Heart right ventricle (tissue), 16 donors: Measurements from ENCODE around the gene IYD. TPM values are rescaled to one million over a fixed set of nuclear protein-coding genes. Genes with fewer than 3 reads are reported as not detected.

Experiments
- ATAC-seq, 8 donors: fragments of 200-7000 bp; cut with Tn5 transposase; one replicate each; pipeline ENCODE4 v1.9.1; 2020; ENCODE audit warnings: mild to moderate bottlenecking in 8 of 8, moderate library complexity in 8 of 8, moderate number of reproducible peaks in 1 of 8
- DNase-seq, 2 donors: peaks; one replicate each; pipeline ENCODE4 v3.0.0-alpha.2; 2020
- H3K27ac ChIP-seq, 10 donors: fragments of 200-600 bp; sonication (generic) in 2 of 10; one replicate each; pipeline versions ENCODE4 v1.5.0 to v1.8.0; 2020 to 2022; ENCODE audit warnings: mild to moderate bottlenecking in 3 of 10
- H3K27me3 ChIP-seq, 7 donors: fragments of 200-600 bp; one replicate each; pipeline ENCODE4 v1.8.0; 2021 to 2022; ENCODE audit warnings: mild to moderate bottlenecking in 2 of 7
- H3K36me3 ChIP-seq, 9 donors: fragments of 200-600 bp; sonication (generic) in 1 of 9; one replicate each; pipeline versions ENCODE4 v1.5.0 to v1.8.0; 2020 to 2022; ENCODE audit warnings: mild to moderate bottlenecking in 2 of 9
- H3K4me1 ChIP-seq, 9 donors: fragments of 200-600 bp; sonication (generic) in 1 of 9; one replicate each; pipeline versions ENCODE4 v1.5.0 to v1.8.0; 2020 to 2022; ENCODE audit warnings: mild to moderate bottlenecking in 4 of 9
- H3K4me3 ChIP-seq, 10 donors: fragments of 200-600 bp; sonication (generic) in 2 of 10; one replicate each; pipeline versions ENCODE4 v1.5.0 to v1.8.0; 2020 to 2022; ENCODE audit warnings: mild to moderate bottlenecking in 7 of 10, moderate library complexity in 2 of 10
- H3K9me3 ChIP-seq, 11 donors: fragments of 200-600 bp in 10 of 11; sonication (generic) in 2 of 11; one replicate each; pipeline versions ENCODE4 v1.5.0 to v1.8.0; 2013 to 2022; ENCODE audit warnings: mild to moderate bottlenecking in 2 of 11, control low read depth in 1 of 11, moderate library complexity in 1 of 11
- CTCF ChIP-seq, 9 donors: fragments of 200-600 bp; sonication (generic) in 2 of 9; IDR thresholded peaks; one replicate each; pipeline versions ENCODE4 v1.5.0 to v1.8.0; 2021 to 2022; ENCODE audit warnings: antibody characterized with exemption in 9 of 9, mild to moderate bottlenecking in 5 of 9, moderate library complexity in 1 of 9
- WGBS, 2 donors: extraction: QIAGEN DNeasy Blood & Tissue Kit; methylation state at CpG; one replicate each; pipeline ENCODE4 v1.1.7; 2013; ENCODE audit warnings: inconsistent platforms in 1 of 2; 5-methylcytosine and 5-hydroxymethylcytosine counted together
- intact Hi-C, 10 donors: fragments of 100-400 bp; cut with DNase I; formaldehyde crosslinking; loops; one replicate each; pipeline versions ENCODE4 v1.11.1 to v1.14.2; 2022
- polyA plus RNA-seq, 2 donors: library from polyadenylated mRNA; stranded (reverse); fragments of 200-250 nt; gene quantifications; one replicate each; pipeline ENCODE4 v1.2.3, GENCODE V29; 2013
- total RNA-seq, 10 donors: library from RNA; stranded (reverse); fragmentation: NEBNext Ultra II Directional in 3 of 10; extraction: Animal tissue kit (Norgen Biotek cat#: 25700) in 3 of 10; gene quantifications; one replicate each; pipeline versions ENCODE4 v1.2.1 to v1.2.4, GENCODE V29; 2021 to 2023
- donor health status: Arrhythmogenic right ventricular cardiomyopathy.
- donor health status: ischemic (EF 13 %, LVEDD 7.1; RV severe dilation, severe dysfunction).
- donor health status: healthy with polysubstance abuse.
- donor health status: DM: no; HTN: yes; CAD: no.
- donor health status: DM: no; HTN: no; CAD: no.
- donor health status: ischemic (EF 25% LVEDD 6.9; RV normal size, moderate dysfunction).
- donor health status: ischemic (EF 25% LVEDD 5.7; RV mildly dilated, moderate dysfunction).
- donor health status: healthy.
- donor health status: DM: yes; HTN: yes; CAD: no.
- donor health status: Ischemic cardiomyopathy.
- donor health status: ischemic (EF 35%, LVEDD 5.7; RV mildly dilated, moderate dysfunction).
- donor health status: nonischemic (EF 11% LVEDD 7.7; RV severe dilation, severe dysfunction).
- donor health status: DM: yes; HTN: yes; CAD: no.
- donor health status: PGD.
- donor health status: ischemic (EF 29% LVEDD 5.4; RV normal size, mild dysfunction).
- donor health status: nonischemic (EF 23%, LVEDD 6.1; RV moderate dilation, normal function).

The IYD gene
- total and polyA plus RNA-seq, 12 donors, result not detected

- no peak for TF ChIP-seq CTCF (IDR thresholded peaks at IDR 0.05)
- peaks cover 0 to 7% (median 0%) of the 10 kb centered on the region in 7 donors for H3K27me3 ChIP-seq
- no peak overlapping the region for H3K4me3 ChIP-seq
- DNase-seq (no peak), ATAC-seq (no peak)
- 97% methylated on average over 3 of the region's 3 CpGs for WGBS, 2 donors
- H3K4me1 ChIP-seq, result peaks cover 8 to 29% (median 22%) of the 10 kb centered on the region in 9 donors
- intact Hi-C loops, result loop anchor here in 3 of 10 donors (10.0 kb wide), 3 partner anchors 193 to 333 kb away; no protein-coding TSS in a partner anchor
- H3K9me3 ChIP-seq, result no peaks in the 10 kb centered on the region
- no peaks in the 10 kb centered on the region for H3K36me3 ChIP-seq
- H3K27ac ChIP-seq, result no peak overlapping the region
Measured at GRCh38 chr6:150412221-150412620, 43.4 kb downstream of the IYD start.

- no peak for ATAC-seq
- no peak for DNase-seq
- intact Hi-C loops, result loop anchor here in 3 of 10 donors (10.0 kb wide), 3 partner anchors 192 to 332 kb away; no protein-coding TSS in a partner anchor
- 47 to 55% methylated on average over 4 of the region's 4 CpGs for WGBS, 2 donors
- TF ChIP-seq CTCF (IDR thresholded peaks at IDR 0.05), result no peak
- Histone ChIP-seq H3K4me3 (no peak overlapping the region), H3K27ac (no peak overlapping the region), H3K4me1 (peaks cover 8 to 30% (median 23%) of the 10 kb centered on the region in 9 donors), H3K36me3 (no peaks in the 10 kb centered on the region), H3K27me3 (peaks cover 0 to 7% (median 0%) of the 10 kb centered on the region in 7 donors), H3K9me3 (no peaks in the 10 kb centered on the region)
Measured at GRCh38 chr6:150413198-150413597, 44.4 kb downstream of the IYD start.

GRCh38 chr6:150413781-150414281, 45.0 kb downstream of the IYD start:
- TF ChIP-seq CTCF (IDR thresholded peaks at IDR 0.05), result no peak
- Histone ChIP-seq H3K4me1 (peaks cover 8 to 34% (median 27%) of the 10 kb centered on the region in 9 donors), H3K27me3 (peaks cover 0 to 7% (median 0%) of the 10 kb centered on the region in 7 donors), H3K9me3 (no peaks in the 10 kb centered on the region), H3K27ac (no peak overlapping the region), H3K4me3 (no peak overlapping the region), H3K36me3 (no peaks in the 10 kb centered on the region)
- 83 to 92% methylated on average over 3 of the region's 3 CpGs for WGBS, 2 donors
- no peak for ATAC-seq
- intact Hi-C loops, result loop anchor here in 3 of 10 donors (10.0 kb wide), 3 partner anchors 191 to 331 kb away; no protein-coding TSS in a partner anchor
- DNase-seq, result no peak

GRCh38 chr6:150416128-150416527, 47.3 kb downstream of the IYD start:
- TF ChIP-seq CTCF (IDR thresholded peaks at IDR 0.05), result no peak
- intact Hi-C loops, result loop anchor here in 8 of 10 donors (2.0 to 10.0 kb wide), 11 partner anchors 121 to 401 kb away; partner anchors contain the start of gene PLEKHG1 (in 1 of the 8)
- Histone ChIP-seq H3K27ac (no peak overlapping the region), H3K4me3 (no peak overlapping the region), H3K4me1 (peaks cover 0 to 24% (median 16%) of the 10 kb centered on the region in 9 donors), H3K27me3 (peaks cover 0 to 7% (median 0%) of the 10 kb centered on the region in 7 donors), H3K9me3 (peaks cover 0 to 9% (median 0%) of the 10 kb centered on the region in 11 donors), H3K36me3 (no peaks in the 10 kb centered on the region)
- 79 to 82% methylated on average over 2 of the region's 2 CpGs for WGBS, 2 donors
- DNase-seq (no peak), ATAC-seq (no peak)
